Liver (tissue), 9 donors: ENCODE data around the gene KANSL1. TPM values are rescaled to one million over a fixed set of nuclear protein-coding genes. Genes with fewer than 3 reads are reported as not detected.

Experiments used
- DNase-seq: peaks from one replicate; pipeline ENCODE4 v3.0.0-alpha.2; 2017; ENCODE audit warnings: low spot score
- H3K27ac ChIP-seq, 2 donors: one replicate each; pipeline ENCODE4 v1.7.0; 2013; ENCODE audit warnings: inconsistent platforms in 2 of 2, low read length in 2 of 2, control low read depth in 1 of 2, low read depth in 1 of 2, mild to moderate bottlenecking in 1 of 2
- H3K27me3 ChIP-seq, 4 donors: one replicate each; pipeline versions ENCODE4 v1.6.1 to v1.7.0; 2013; ENCODE audit warnings: low read length in 3 of 4, inconsistent platforms in 1 of 4, mild to moderate bottlenecking in 1 of 4, moderate library complexity in 1 of 4; ENCODE audit not compliant: control insufficient read depth in 4 of 4, insufficient read depth in 4 of 4
- H3K36me3 ChIP-seq, 4 donors: one replicate each; pipeline versions ENCODE4 v1.6.1 to v1.7.0; 2013; ENCODE audit warnings: low read length in 3 of 4, mild to moderate bottlenecking in 3 of 4, low read depth in 1 of 4, moderate library complexity in 1 of 4; ENCODE audit not compliant: control insufficient read depth in 4 of 4, insufficient read depth in 3 of 4
- H3K4me1 ChIP-seq, 4 donors: one replicate each; pipeline versions ENCODE4 v1.6.1 to v1.7.0; 2013; ENCODE audit warnings: low read length in 3 of 4, mild to moderate bottlenecking in 3 of 4, moderate library complexity in 1 of 4; ENCODE audit not compliant: control insufficient read depth in 4 of 4, insufficient read depth in 4 of 4
- H3K4me3 ChIP-seq, 3 donors: one replicate each; pipeline versions ENCODE4 v1.6.1 to v1.7.0; 2013; ENCODE audit warnings: low read length in 3 of 3, control low read depth in 1 of 3, low read depth in 1 of 3, mild to moderate bottlenecking in 1 of 3
- H3K9ac ChIP-seq, 2 donors: one replicate each; pipeline ENCODE4 v1.7.0; 2013; ENCODE audit warnings: low read length in 2 of 2, mild to moderate bottlenecking in 2 of 2, moderate library complexity in 2 of 2, control low read depth in 1 of 2, low read depth in 1 of 2
- H3K9me3 ChIP-seq, 4 donors: one replicate each; pipeline versions ENCODE4 v1.6.1 to v1.7.0; 2013; ENCODE audit warnings: low read length in 3 of 4; ENCODE audit not compliant: control insufficient read depth in 4 of 4
- ATF3 ChIP-seq: IDR thresholded peaks from 2 replicates; pipeline ENCODE4 v1.6.1; 2016; ENCODE audit warnings: antibody characterized with exemption
- CTCF ChIP-seq: fragments of 150-350 bp; IDR thresholded peaks from 2 replicates; pipeline ENCODE4 v1.5.1; 2017; ENCODE audit warnings: improper control_type of control experiment, low read depth, low read length; ENCODE audit not compliant: missing input control
- EGR1 ChIP-seq, 2 donors: IDR thresholded peaks; 2 replicates each; pipeline ENCODE4 v1.6.1; 2016 to 2018; ENCODE audit warnings: antibody characterized with exemption in 2 of 2, low read depth in 2 of 2
- FOXA1 ChIP-seq: IDR thresholded peaks from 2 replicates; pipeline ENCODE4 v1.6.1; 2016; ENCODE audit warnings: antibody characterized with exemption
- FOXA2 ChIP-seq: IDR thresholded peaks from 2 replicates; pipeline ENCODE4 v1.6.1; 2016; ENCODE audit warnings: antibody characterized with exemption
- GABPA ChIP-seq, 2 donors: IDR thresholded peaks in 1 of 2; conservative IDR thresholded peaks in 1 of 2; 2 replicates each; pipeline ENCODE4 v1.6.1; 2016; ENCODE audit warnings: antibody characterized with exemption in 2 of 2, mild to moderate bottlenecking in 1 of 2, moderate library complexity in 1 of 2
- HNF4A ChIP-seq, 2 donors: conservative IDR thresholded peaks; 2 replicates each; pipeline ENCODE4 v1.6.1; 2016; ENCODE audit warnings: antibody characterized with exemption in 2 of 2, mild to moderate bottlenecking in 2 of 2
- HNF4G ChIP-seq: IDR thresholded peaks from 2 replicates; pipeline ENCODE4 v1.6.1; 2016; ENCODE audit warnings: antibody characterized with exemption
- JUND ChIP-seq, 2 donors: IDR thresholded peaks; 2 replicates each; pipeline ENCODE4 v1.6.1; 2016; ENCODE audit warnings: antibody characterized with exemption in 2 of 2
- MAX ChIP-seq: IDR thresholded peaks from 2 replicates; pipeline ENCODE4 v1.6.1; 2016; ENCODE audit warnings: antibody characterized with exemption
- NR2F2 ChIP-seq: IDR thresholded peaks from 2 replicates; pipeline ENCODE4 v1.6.1; 2016; ENCODE audit warnings: antibody characterized with exemption
- RAD21 ChIP-seq, 2 donors: IDR thresholded peaks; 2 replicates each; pipeline ENCODE4 v1.6.1; 2016; ENCODE audit warnings: antibody characterized with exemption in 2 of 2, mild to moderate bottlenecking in 2 of 2
- REST ChIP-seq: IDR thresholded peaks from 2 replicates; pipeline ENCODE4 v1.6.1; 2016; ENCODE audit warnings: antibody characterized with exemption, mild to moderate bottlenecking
- RXRA ChIP-seq, 2 donors: IDR thresholded peaks; 2 replicates each; pipeline ENCODE4 v1.6.1; 2017 to 2018; ENCODE audit warnings: antibody characterized with exemption in 2 of 2, mild to moderate bottlenecking in 1 of 2
- SP1 ChIP-seq: IDR thresholded peaks from 2 replicates; pipeline ENCODE4 v1.6.1; 2018; ENCODE audit warnings: antibody characterized with exemption, mild to moderate bottlenecking
- TAF1 ChIP-seq: conservative IDR thresholded peaks from 2 replicates; pipeline ENCODE4 v1.6.1; 2016; ENCODE audit warnings: antibody characterized with exemption, mild to moderate bottlenecking
- YY1 ChIP-seq: IDR thresholded peaks from 2 replicates; pipeline ENCODE4 v1.6.1; 2016; ENCODE audit warnings: antibody characterized with exemption, mild to moderate bottlenecking
- ZBTB33 ChIP-seq: IDR thresholded peaks from 2 replicates; pipeline ENCODE4 v1.6.1; 2016; ENCODE audit warnings: antibody characterized with exemption
- WGBS: extraction: QIAGEN DNeasy Blood & Tissue Kit; methylation state at CpG from one replicate; pipeline ENCODE4 v1.1.7; 2013; 5-methylcytosine and 5-hydroxymethylcytosine counted together
- polyA plus RNA-seq, 2 donors: library from polyadenylated mRNA; stranded (reverse) in 1 of 2; unstranded in 1 of 2; fragments of 200-250 nt in 1 of 2; fragments of >200 nt in 1 of 2; fragmentation: Nextera tagmentation in 1 of 2; extraction: Ambion mirVana in 1 of 2; gene quantifications; one replicate each; pipeline versions ENCODE4 v1.2.1 to v1.2.3, GENCODE V29; 2013 to 2015
- total RNA-seq, 2 donors: library from RNA; depleted of rRNA; stranded (reverse); fragments of >200 nt; gene quantifications; one replicate each; pipeline ENCODE4 v1.2.3, GENCODE V29; 2014
- donor health status: healthy.
- donor health status: healthy.
- donor health status: healthy.
- donor health status: healthy.
- donor health status: healthy.

Gene KANSL1
- total and polyA plus RNA-seq, 4 donors, result 5.5 to 86.3 (median 24.0) TPM

- no peaks in the 10 kb centered on the region for H3K27me3 ChIP-seq
- H3K4me3 ChIP-seq, result no peak overlapping the region
- H3K9ac ChIP-seq, result no peak overlapping the region
- peaks cover 4 to 30% (median 16%) of the 10 kb centered on the region in 4 donors for H3K36me3 ChIP-seq
- TF ChIP-seq YY1, result peak; percentile 22
- no peak for TF ChIP-seq HNF4A (conservative IDR thresholded peaks at IDR 0.05)
- no peak overlapping the region for H3K27ac ChIP-seq
- no peaks in the 10 kb centered on the region for H3K9me3 ChIP-seq
- WGBS, result 94% methylated on average over 1 of the region's 1 CpG
- DNase-seq, result no peak
- H3K4me1 ChIP-seq, result no peaks in the 10 kb centered on the region
These were observed 128.8 kb downstream of the KANSL1 start for GRCh38 chr17:46064460-46064859.

GRCh38 chr17:46063241-46063640 is 130.0 kb downstream of the KANSL1 start:
- H3K27ac ChIP-seq, result no peak overlapping the region
- no peaks in the 10 kb centered on the region for H3K4me1 ChIP-seq
- peaks cover 4 to 30% (median 18%) of the 10 kb centered on the region in 4 donors for H3K36me3 ChIP-seq
- no peak overlapping the region for H3K4me3 ChIP-seq
- no peak for DNase-seq
- 65% methylated on average over 2 of the region's 2 CpGs for WGBS
- no peaks in the 10 kb centered on the region for H3K9me3 ChIP-seq
- no peaks in the 10 kb centered on the region for H3K27me3 ChIP-seq
- H3K9ac ChIP-seq, result no peak overlapping the region
- no peak for TF ChIP-seq ATF3
- TF ChIP-seq JUND (IDR thresholded peaks at IDR 0.05), result no peak
- TF ChIP-seq RAD21 (IDR thresholded peaks at IDR 0.05), result no peak
- TF ChIP-seq HNF4G, result no peak
- no peak for TF ChIP-seq MAX
- no peak for TF ChIP-seq NR2F2
- TF ChIP-seq SP1, result no peak
- no peak for TF ChIP-seq ZBTB33
- no peak for TF ChIP-seq YY1

- DNase-seq, result no peak
- no peaks in the 10 kb centered on the region for H3K9me3 ChIP-seq
- no peak overlapping the region for H3K4me3 ChIP-seq
- WGBS, result 94% methylated on average over 5 of the region's 5 CpGs
- H3K9ac ChIP-seq, result no peak overlapping the region
- no peaks in the 10 kb centered on the region for H3K4me1 ChIP-seq
- no peak overlapping the region for H3K27ac ChIP-seq
- peaks cover 3 to 25% (median 14%) of the 10 kb centered on the region in 4 donors for H3K36me3 ChIP-seq
- H3K27me3 ChIP-seq, result no peaks in the 10 kb centered on the region
- TF ChIP-seq REST (no peak), FOXA2 (no peak), HNF4G (no peak), JUND (IDR thresholded peaks at IDR 0.05) (no peak), HNF4A (conservative IDR thresholded peaks at IDR 0.05) (no peak), MAX (no peak), NR2F2 (no peak), TAF1 (no peak), RAD21 (IDR thresholded peaks at IDR 0.05) (peak; percentile 66 to 73), CTCF (peak; percentile 38), EGR1 (IDR thresholded peaks at IDR 0.05; ENCODE audit: low read depth in 2 of 2) (no peak), ATF3 (no peak), FOXA1 (no peak), SP1 (no peak), GABPA (IDR thresholded peaks at IDR 0.05 in 1 of 2, conservative IDR thresholded peaks at IDR 0.05 in 1 of 2) (no peak), RXRA (IDR thresholded peaks at IDR 0.05) (no peak)
These were observed 131.8 kb downstream of the KANSL1 start for GRCh38 chr17:46061435-46061834.
